ENCODE measurements around the gene LRRC71. TPM values are rescaled to one million over a fixed set of nuclear protein-coding genes. Genes with fewer than 3 reads are reported as not detected.

The LRRC71 gene
- total and polyA plus RNA-seq, 2 donors from 2014 or later: 0.19 to 0.50 TPM

DNA sequence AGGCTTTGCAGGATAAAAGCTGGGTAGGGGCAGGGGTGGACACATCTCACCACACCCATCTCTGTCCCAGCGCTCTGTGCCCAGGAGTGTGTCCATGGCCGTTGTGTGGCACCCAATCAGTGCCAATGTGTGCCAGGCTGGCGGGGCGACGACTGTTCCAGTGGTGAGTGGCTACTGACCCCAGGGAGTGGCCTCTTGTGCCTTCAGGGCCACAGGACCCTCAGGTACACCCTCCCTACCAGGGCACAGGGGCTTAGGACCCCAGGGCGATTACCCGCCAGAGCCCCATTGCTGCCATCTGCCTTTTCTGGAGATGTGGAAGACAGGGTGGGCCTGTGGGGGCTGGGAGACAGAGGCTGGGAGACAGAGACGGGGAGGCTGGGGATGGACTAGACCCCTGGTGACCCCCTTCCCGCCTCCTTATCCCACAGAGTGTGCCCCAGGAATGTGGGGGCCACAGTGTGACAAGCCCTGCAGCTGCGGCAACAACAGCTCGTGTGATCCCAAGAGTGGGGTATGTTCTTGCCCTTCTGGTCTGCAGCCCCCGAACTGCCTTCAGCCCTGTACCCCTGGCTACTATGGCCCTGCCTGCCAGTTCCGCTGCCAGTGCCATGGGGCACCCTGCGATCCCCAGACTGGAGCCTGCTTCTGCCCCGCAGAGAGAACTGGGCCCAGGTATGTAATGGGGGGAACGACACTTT lies 14.1 kb upstream of the LRRC71 start:
- H3K27ac ChIP-seq (ENCODE audit: low read depth in 2 of 2, low read length in 2 of 2): no peak overlapping the region
- DNase-seq (peak in 1 of 5 donors; percentile 64), FAIRE-seq (no peak)
- TF ChIP-seq, protein P1, sequence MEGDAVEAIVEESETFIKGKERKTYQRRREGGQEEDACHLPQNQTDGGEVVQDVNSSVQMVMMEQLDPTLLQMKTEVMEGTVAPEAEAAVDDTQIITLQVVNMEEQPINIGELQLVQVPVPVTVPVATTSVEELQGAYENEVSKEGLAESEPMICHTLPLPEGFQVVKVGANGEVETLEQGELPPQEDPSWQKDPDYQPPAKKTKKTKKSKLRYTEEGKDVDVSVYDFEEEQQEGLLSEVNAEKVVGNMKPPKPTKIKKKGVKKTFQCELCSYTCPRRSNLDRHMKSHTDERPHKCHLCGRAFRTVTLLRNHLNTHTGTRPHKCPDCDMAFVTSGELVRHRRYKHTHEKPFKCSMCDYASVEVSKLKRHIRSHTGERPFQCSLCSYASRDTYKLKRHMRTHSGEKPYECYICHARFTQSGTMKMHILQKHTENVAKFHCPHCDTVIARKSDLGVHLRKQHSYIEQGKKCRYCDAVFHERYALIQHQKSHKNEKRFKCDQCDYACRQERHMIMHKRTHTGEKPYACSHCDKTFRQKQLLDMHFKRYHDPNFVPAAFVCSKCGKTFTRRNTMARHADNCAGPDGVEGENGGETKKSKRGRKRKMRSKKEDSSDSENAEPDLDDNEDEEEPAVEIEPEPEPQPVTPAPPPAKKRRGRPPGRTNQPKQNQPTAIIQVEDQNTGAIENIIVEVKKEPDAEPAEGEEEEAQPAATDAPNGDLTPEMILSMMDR (IDR thresholded peaks at IDR 0.05; ENCODE audit: borderline replicate concordance, extremely low read depth, insufficient read depth): no peak
- H3K27me3 ChIP-seq (ENCODE audit: control insufficient read depth, insufficient read depth, low read length): no peaks in the 10 kb centered on the region
- no peak overlapping the region for H3K4me3 ChIP-seq (ENCODE audit: low read length in 3 of 3)
- H3K9me3 ChIP-seq (ENCODE audit: control insufficient read depth in 2 of 3, insufficient read depth in 1 of 3, low read length in 3 of 3): no peaks in the 10 kb centered on the region
- H3K36me3 ChIP-seq (ENCODE audit: control insufficient read depth in 2 of 3, insufficient read depth in 3 of 3, low read length in 3 of 3): no peaks in the 10 kb centered on the region
- peaks cover 0 to 19% (median 0%) of the 10 kb centered on the region in 3 donors for H3K4me1 ChIP-seq (ENCODE audit: control insufficient read depth in 2 of 3, insufficient read depth in 2 of 3, low read depth in 1 of 3, low read length in 3 of 3)
- no peak overlapping the region for H3K9ac ChIP-seq (ENCODE audit: low read length in 3 of 3)
- intact Hi-C loops (cut with DNase I): no loop called here

DNA sequence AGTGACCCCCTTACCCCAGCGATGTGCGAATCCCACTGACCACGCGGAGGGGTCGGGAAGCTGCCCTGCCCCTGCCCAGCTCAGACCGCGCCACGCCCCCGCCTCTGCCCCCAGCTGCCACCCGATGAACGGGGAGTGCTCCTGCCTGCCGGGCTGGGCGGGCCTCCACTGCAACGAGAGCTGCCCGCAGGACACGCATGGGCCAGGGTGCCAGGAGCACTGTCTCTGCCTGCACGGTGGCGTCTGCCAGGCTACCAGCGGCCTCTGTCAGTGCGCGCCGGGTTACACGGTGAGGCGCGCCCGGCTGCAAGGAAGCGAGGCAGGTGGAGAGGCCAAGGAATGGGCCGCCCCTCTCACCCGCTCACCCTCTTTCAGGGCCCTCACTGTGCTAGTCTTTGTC lies 11.9 kb upstream of the LRRC71 start:
- no peak overlapping the region for H3K9ac ChIP-seq (ENCODE audit: low read length in 3 of 3)
- H3K27me3 ChIP-seq (ENCODE audit: control insufficient read depth, insufficient read depth, low read length): no peaks in the 10 kb centered on the region
- no peaks in the 10 kb centered on the region for H3K36me3 ChIP-seq (ENCODE audit: control insufficient read depth in 2 of 3, insufficient read depth in 3 of 3, low read length in 3 of 3)
- TF ChIP-seq, protein P1 (IDR thresholded peaks at IDR 0.05; ENCODE audit: borderline replicate concordance, extremely low read depth, insufficient read depth): no peak
- no peak overlapping the region for H3K27ac ChIP-seq (ENCODE audit: low read depth in 2 of 2, low read length in 2 of 2)
- DNase-seq (peak in 1 of 5 donors; percentile 64), FAIRE-seq (no peak)
- intact Hi-C loops (cut with DNase I): no loop called here
- no peaks in the 10 kb centered on the region for H3K9me3 ChIP-seq (ENCODE audit: control insufficient read depth in 2 of 3, insufficient read depth in 1 of 3, low read length in 3 of 3)
- H3K4me3 ChIP-seq (ENCODE audit: low read length in 3 of 3): no peak overlapping the region
- H3K4me1 ChIP-seq (ENCODE audit: control insufficient read depth in 2 of 3, insufficient read depth in 2 of 3, low read depth in 1 of 3, low read length in 3 of 3): peaks cover 0 to 4% (median 0%) of the 10 kb centered on the region in 3 donors

DNA sequence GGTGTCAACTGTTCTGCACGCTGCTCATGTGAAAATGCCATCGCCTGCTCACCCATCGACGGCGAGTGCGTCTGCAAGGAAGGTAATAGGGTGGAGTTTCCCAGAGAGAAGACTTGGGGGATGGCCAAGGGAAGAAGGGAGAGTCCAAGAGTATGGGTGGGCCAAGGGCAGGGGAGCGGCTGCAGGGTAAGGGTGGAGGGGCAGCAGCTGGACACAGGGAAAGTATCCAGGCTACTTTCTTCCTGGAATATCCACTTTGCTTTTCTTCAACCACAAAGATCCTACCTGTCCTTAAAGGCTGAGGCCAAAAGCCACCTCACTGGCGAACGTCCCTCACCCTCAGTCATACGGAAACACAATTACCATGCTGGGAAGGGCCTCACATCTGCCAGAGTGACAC lies 11.5 kb upstream of the LRRC71 start:
- no peak for FAIRE-seq

More for the DNA sequence above, 11.5 kb upstream of the LRRC71 start:
- peaks cover 0 to under 1% (median 0%) of the 10 kb centered on the region in 3 donors for H3K36me3 ChIP-seq (ENCODE audit: control insufficient read depth in 2 of 3, insufficient read depth in 3 of 3, low read length in 3 of 3)
- intact Hi-C loops (cut with DNase I): no loop called here
- no peaks in the 10 kb centered on the region for H3K27me3 ChIP-seq (ENCODE audit: control insufficient read depth, insufficient read depth, low read length)
- no peak overlapping the region for H3K27ac ChIP-seq (ENCODE audit: low read depth in 2 of 2, low read length in 2 of 2)
- TF ChIP-seq, protein P1 (IDR thresholded peaks at IDR 0.05; ENCODE audit: borderline replicate concordance, extremely low read depth, insufficient read depth): no peak
- no peak overlapping the region for H3K4me3 ChIP-seq (ENCODE audit: low read length in 3 of 3)
- DNase-seq: peak in 1 of 5 donors; percentile 54
- no peak overlapping the region for H3K9ac ChIP-seq (ENCODE audit: low read length in 3 of 3)
- no peaks in the 10 kb centered on the region for H3K4me1 ChIP-seq (ENCODE audit: control insufficient read depth in 2 of 3, insufficient read depth in 2 of 3, low read depth in 1 of 3, low read length in 3 of 3)
- H3K9me3 ChIP-seq (ENCODE audit: control insufficient read depth in 2 of 3, insufficient read depth in 1 of 3, low read length in 3 of 3): no peaks in the 10 kb centered on the region
